ENCODE results near the gene SLC7A10.

DNA sequence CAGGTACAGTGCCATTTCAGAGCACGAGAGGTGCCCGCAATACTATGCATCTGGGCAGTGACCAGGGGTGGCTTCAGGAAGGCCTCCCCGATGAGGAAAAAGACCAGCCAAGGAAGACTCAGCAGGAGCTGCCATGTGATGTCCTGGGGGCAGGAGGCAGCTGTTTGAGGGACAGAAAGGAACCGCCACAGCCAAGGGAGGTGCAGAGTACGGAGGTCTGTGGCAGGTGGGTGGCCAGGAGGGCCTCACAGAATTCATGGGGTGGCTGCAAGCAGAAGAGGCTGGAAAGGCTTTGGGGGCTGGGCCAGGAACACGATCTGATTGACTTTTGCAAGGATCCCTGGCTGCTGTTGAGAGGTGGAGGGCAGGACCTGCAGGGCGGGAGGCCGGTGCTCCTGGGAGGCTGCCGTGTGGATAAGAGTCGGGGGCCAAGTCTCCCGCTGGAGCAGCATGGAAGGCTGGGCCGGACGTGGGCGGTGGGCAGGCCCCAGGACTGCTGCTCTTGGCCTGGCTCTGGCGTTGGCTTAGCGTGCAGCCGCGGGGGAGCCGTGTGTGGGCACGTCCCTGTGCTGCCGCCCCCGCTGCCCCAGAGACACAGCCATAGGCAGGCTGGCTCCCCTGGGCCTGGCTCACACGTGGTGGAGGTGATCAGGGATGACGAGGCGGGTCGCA is 47.6 kb upstream of the SLC7A10 start:
- no peak for TF ChIP-seq CTCF (IDR thresholded peaks at IDR 0.05)
- no peak for TF ChIP-seq TCF7L2 (IDR thresholded peaks at IDR 0.05; ENCODE audit: low read depth, low read length)
- TF ChIP-seq POLR2AphosphoS5 (IDR thresholded peaks at IDR 0.05; ENCODE audit: low read depth, low read length): no peak
- TF ChIP-seq, protein P1, sequence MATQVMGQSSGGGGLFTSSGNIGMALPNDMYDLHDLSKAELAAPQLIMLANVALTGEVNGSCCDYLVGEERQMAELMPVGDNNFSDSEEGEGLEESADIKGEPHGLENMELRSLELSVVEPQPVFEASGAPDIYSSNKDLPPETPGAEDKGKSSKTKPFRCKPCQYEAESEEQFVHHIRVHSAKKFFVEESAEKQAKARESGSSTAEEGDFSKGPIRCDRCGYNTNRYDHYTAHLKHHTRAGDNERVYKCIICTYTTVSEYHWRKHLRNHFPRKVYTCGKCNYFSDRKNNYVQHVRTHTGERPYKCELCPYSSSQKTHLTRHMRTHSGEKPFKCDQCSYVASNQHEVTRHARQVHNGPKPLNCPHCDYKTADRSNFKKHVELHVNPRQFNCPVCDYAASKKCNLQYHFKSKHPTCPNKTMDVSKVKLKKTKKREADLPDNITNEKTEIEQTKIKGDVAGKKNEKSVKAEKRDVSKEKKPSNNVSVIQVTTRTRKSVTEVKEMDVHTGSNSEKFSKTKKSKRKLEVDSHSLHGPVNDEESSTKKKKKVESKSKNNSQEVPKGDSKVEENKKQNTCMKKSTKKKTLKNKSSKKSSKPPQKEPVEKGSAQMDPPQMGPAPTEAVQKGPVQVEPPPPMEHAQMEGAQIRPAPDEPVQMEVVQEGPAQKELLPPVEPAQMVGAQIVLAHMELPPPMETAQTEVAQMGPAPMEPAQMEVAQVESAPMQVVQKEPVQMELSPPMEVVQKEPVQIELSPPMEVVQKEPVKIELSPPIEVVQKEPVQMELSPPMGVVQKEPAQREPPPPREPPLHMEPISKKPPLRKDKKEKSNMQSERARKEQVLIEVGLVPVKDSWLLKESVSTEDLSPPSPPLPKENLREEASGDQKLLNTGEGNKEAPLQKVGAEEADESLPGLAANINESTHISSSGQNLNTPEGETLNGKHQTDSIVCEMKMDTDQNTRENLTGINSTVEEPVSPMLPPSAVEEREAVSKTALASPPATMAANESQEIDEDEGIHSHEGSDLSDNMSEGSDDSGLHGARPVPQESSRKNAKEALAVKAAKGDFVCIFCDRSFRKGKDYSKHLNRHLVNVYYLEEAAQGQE (IDR thresholded peaks at IDR 0.05; ENCODE audit: insufficient read depth in 1 of 2, low read depth in 2 of 2, low read length in 1 of 2): no peak

All from Panc1 (cell line).